ENCODE results near the gene PLEKHA3.

GRCh38 chr2:178521304-178522150, 41.3 kb downstream of the PLEKHA3 start:
- TF ChIP-seq CTCF (IDR thresholded peaks at IDR 0.05) (no peak), EZH2 (IDR thresholded peaks at IDR 0.05) (no peak), EZH2phosphoT487 (IDR thresholded peaks at IDR 0.05) (no peak)

All from neural progenitor cell (in vitro differentiated cells).